Mesodermal cell (in vitro differentiated cells): ENCODE data around the gene XRCC3.
A peak's percentile ranks its signal among the peaks of the same experiment; 100 is the strongest.

Experiments
- H3K27ac ChIP-seq: 2 replicates; pipeline ENCODE4 v1.7.0; 2013; ENCODE audit warnings: mild to moderate bottlenecking, low read depth, low read length, moderate library complexity; ENCODE audit not compliant: severe bottlenecking
- H3K36me3 ChIP-seq: 2 replicates; pipeline ENCODE4 v1.7.1; 2013; ENCODE audit warnings: mild to moderate bottlenecking, low read length, moderate library complexity; ENCODE audit not compliant: control insufficient read depth, insufficient read depth
- H3K4me1 ChIP-seq: one replicate; pipeline ENCODE4 v1.7.1; 2013; ENCODE audit warnings: mild to moderate bottlenecking, low read length; ENCODE audit not compliant: insufficient read depth, control insufficient read depth, poor library complexity, severe bottlenecking
- H3K4me3 ChIP-seq: 2 replicates; pipeline ENCODE4 v1.7.0; 2013; ENCODE audit warnings: low read length, control low read depth, mild to moderate bottlenecking; ENCODE audit not compliant: insufficient read depth, poor library complexity, severe bottlenecking; ENCODE audit errors: extremely low read depth
- H3K9me3 ChIP-seq: 2 replicates; pipeline ENCODE4 v1.7.1; 2013; ENCODE audit warnings: mild to moderate bottlenecking, low read length, moderate library complexity; ENCODE audit not compliant: control insufficient read depth
- WGBS, 2 experiments: methylation state at CpG; one replicate each; pipeline ENCODE4 v1.1.5; 2013; ENCODE audit warnings: missing lambda C conversion rate in 2 of 2; ENCODE audit not compliant: insufficient coverage in 2 of 2; 5-methylcytosine and 5-hydroxymethylcytosine counted together

XRCC3 gene

DNA sequence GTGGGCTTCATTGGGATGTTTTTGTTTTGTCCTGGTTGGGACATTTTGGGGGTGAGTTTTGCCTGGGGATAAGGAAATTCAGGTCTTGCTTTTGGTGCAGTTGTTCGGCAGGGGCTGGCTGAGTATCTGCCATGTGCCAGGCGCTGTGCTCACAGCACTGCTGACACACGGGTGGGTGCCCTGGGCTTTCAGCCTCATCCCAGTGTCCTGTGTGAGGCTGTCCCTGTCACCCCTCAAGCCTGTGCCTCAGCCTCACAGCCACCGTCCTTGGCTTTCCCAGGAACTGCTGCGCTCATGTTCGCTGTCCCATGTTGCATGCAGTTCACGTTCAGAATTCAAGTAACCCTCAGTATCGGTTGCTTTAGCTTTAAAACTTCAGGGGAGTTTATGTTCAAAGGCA, 24.9 kb downstream of the XRCC3 start:
- WGBS, 2 experiments: 93 to 97% methylated on average over 8 of the region's 8 CpGs
- Histone ChIP-seq H3K4me1 (peaks cover 1% of the 10 kb centered on the region), H3K27ac (no peak overlapping the region), H3K36me3 (peaks cover 94% of the 10 kb centered on the region), H3K4me3 (no peak overlapping the region), H3K9me3 (no peaks in the 10 kb centered on the region)

DNA sequence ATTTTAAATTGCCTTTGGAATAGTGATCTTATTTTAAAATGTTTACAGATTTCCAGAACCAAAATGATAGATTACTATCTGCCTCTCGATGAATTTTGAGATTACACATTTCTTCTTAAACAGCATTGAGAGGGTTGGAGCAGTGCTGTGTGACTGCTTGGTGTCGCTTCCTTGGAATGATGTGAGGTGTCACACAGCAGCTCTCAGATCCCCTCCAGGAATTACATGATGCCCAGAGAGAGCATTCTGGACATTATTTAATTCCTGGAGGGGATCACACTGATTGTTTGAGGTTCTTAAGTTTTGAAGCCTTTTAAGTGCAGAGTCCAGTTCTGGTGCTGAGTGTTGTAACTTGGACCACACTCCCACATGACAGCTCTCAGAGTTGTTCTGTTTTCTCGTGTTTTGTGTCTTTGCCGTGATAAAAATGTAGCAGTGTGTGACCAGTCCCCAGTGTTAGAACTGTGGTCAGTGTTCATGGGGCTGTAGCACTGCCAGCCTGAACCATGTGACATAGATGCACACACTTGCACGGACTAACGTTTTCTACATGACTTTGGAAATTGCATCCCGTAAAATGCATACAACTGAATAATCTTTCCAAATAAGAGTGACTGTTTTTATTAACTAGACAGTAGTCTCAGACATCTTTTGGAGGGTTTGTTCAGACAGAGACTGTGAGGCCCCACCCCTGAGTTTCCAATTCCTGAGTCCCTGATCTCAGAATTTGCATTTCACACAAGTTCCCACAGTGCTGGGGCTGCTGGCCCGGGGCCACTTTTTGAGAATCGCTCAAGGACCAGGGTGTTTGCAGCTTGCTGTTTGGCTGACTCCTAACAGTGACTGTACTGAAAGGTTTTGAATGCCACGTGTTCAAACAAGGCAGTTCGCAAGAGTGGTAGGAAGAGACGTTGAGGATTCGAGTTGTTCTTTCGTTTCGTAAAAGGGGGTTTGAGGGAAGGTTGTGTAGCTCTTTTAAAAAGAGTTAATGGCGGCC, 26.0 kb downstream of the XRCC3 start:
- 93% methylated on average over 13 to 14 of the region's 16 CpGs for WGBS, 2 experiments
- Histone ChIP-seq H3K4me3 (no peak overlapping the region), H3K27ac (peak overlapping the region; percentile 10), H3K4me1 (no peaks in the 10 kb centered on the region), H3K36me3 (peaks cover 94% of the 10 kb centered on the region), H3K9me3 (no peaks in the 10 kb centered on the region)

DNA sequence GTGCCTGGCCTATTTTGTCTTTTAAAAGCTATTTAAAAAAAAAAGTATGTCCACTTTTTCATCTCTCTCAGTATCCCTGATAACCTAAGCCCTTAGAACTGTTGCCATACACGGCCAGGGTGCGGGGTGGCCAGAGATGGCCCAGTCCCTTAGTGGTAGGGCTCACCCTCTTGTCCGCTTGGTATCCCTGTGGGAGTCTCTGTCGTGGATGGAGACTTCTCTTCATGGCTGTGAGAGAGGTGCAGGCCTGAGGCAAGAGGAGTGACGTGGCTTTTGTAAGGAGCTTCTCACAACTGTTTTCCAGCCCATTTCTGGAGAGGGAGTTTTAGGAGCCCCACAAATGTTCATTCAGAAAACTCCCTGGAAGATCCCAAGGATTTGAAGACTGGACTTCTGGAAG, 26.8 kb downstream of the XRCC3 start:
- H3K36me3 ChIP-seq: peaks cover 92% of the 10 kb centered on the region
- 95 to 100% methylated on average over 3 to 4 of the region's 5 CpGs for WGBS, 2 experiments
- H3K27ac ChIP-seq: no peak overlapping the region
- H3K4me1 ChIP-seq: no peaks in the 10 kb centered on the region
- no peaks in the 10 kb centered on the region for H3K9me3 ChIP-seq
- no peak overlapping the region for H3K4me3 ChIP-seq

DNA sequence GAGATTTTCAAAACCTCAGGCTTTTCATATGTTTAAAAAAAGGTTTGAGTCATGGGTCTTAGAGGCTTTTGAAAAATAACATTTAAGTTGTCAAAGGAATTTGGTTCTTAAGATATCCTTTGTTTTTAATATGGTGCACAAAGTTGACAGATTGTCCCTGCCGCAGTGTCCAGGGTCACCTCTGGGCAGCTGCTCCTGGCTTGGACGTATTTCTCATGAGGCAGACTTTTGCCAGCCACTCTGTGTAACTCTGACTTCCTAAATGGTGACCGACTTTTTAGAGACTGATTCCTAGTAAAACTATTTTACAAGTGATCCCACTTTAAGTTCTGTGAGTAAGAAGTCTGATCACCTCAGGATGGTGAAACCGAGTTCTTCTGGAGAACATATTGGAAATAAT, 27.5 kb downstream of the XRCC3 start:
- no peak overlapping the region for H3K27ac ChIP-seq
- H3K4me3 ChIP-seq: no peak overlapping the region
- H3K9me3 ChIP-seq: no peaks in the 10 kb centered on the region
- no peaks in the 10 kb centered on the region for H3K4me1 ChIP-seq
- H3K36me3 ChIP-seq: peaks cover 92% of the 10 kb centered on the region
- WGBS, 2 experiments: 89 to 97% methylated on average over 3 of the region's 4 CpGs

DNA sequence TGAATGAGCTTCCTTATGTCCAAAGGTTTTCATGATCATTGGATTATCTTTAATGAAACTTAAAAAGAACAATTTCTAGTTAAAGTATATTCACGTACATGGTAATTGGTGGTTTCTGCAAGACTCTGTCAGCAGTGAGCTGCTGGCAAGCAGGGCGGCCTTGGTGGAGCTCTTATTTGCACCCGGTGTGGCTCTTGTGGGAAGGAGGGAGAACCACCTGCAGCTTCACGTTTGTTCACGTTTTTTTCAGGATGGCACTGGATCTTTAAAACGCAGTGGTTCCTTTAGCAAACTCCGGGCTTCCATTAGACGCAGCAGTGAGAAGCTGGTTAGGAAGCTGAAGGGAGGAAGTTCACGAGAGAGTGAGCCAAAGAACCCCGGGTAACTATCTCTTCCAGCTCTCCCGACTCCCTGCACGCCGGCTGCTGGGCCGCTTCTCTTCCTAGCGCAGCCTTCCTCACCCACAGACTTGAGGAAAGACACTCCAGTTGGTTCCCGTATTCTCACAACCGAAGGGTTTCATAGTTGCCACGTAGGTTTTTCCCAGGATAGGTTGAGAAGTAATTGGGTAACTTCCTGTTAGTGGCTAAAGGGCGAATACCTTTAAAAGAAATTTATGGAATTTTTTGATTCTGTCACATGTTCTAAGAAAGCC, 28.3 kb downstream of the XRCC3 start:
- Histone ChIP-seq H3K27ac (no peak overlapping the region), H3K9me3 (no peaks in the 10 kb centered on the region), H3K4me3 (no peak overlapping the region), H3K4me1 (no peaks in the 10 kb centered on the region), H3K36me3 (peaks cover 91% of the 10 kb centered on the region)
- whole genome bisulfite sequencing, 2 experiments: 92 to 99% methylated on average over 16 to 18 of the region's 19 CpGs

DNA sequence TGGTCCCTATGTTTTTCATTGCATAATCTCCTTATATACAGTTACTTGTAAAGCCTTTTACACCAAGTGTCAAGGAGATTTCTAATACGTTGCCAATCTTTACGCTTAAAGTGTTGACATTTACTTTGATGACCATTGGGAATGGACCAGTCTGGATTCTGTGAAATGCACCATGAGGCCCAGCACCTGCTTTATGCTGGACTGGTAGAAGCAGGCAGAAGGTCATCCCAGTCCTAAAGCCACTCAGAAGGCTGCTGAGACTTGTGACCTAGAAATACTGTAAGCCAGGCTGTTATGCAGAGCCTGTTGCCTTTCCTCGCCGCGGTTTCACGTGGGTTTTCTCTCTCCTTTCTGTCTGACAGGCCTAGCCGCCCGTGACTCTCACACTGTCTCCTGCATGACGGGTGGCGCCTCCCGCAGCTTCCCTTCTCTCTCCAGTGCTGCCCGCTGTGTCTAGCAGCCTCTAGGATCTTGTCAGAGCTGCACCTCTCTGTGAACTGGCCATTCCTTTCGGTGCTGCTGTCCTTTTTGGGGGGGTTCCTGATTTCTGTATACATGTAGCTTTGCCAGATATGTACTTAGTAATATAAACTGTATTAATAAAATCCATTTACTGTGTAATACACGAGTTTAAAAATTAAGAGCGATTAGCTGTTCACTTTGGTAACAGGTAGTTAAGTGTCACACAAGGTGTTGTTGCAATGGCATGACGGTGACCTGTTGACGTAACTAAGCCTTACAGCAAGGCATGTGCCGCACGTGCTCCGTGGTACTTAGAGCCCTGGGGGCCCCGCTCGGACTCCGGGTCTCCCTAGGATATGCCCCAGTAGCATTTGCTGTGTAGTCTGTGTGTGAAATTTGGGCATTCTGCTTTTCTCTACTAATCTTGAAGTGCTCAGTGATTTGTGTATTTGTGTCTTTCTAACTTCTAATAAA, 29.7 kb downstream of the XRCC3 start:
- H3K4me1 ChIP-seq: no peaks in the 10 kb centered on the region
- 94 to 97% methylated on average over 16 to 22 of the region's 23 CpGs for WGBS, 2 experiments
- H3K4me3 ChIP-seq: no peak overlapping the region
- H3K27ac ChIP-seq: no peak overlapping the region
- H3K9me3 ChIP-seq: no peaks in the 10 kb centered on the region
- peaks cover 90% of the 10 kb centered on the region for H3K36me3 ChIP-seq

DNA sequence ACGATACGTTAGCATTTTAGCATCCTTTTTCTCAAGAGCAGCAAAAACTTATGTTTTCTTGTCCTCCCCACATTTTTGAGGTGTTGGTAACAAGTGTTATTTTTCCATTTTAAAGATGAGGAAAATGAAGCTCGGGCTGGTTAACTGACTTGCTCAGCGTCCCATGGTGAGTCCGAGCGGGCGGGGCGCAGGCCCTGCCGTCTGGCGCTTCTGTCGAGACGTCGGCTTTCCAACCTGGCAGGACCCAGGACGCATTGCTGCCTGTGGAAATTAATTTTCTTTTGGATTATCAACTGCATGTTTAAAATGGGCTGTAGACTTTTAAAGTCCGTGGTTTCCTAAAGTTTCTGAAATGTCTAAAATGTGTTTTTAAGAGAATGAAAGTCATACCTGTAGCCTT, 30.4 kb downstream of the XRCC3 start:
- 96 to 98% methylated on average over 11 to 12 of the region's 15 CpGs for WGBS, 2 experiments
- peaks cover 90% of the 10 kb centered on the region for H3K36me3 ChIP-seq

DNA sequence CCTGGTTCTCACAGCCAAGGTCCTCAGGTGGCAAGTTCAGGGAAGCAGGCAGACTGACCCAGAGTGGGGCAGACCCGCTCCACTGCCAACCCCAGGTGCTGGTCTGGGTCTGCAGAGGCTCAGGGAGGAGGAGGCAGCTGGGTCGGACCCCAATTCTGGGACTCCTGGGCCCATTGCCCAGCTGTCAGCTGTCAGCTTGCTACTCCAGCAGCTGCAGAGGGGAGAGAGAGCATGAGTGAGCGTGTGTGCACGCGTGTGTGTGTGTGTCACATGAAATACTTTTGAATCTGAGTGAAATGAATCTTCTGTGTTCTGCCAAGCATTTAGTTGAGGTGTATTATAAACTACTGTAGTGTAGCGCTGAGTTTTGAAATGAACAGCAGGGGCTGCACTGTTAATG, 30.8 kb downstream of the XRCC3 start:
- Histone ChIP-seq H3K27ac (no peak overlapping the region), H3K36me3 (peaks cover 91% of the 10 kb centered on the region), H3K4me3 (no peak overlapping the region), H3K4me1 (no peaks in the 10 kb centered on the region), H3K9me3 (no peaks in the 10 kb centered on the region)
- 98 to 100% methylated on average over 3 to 5 of the region's 6 CpGs for WGBS, 2 experiments

More for the DNA sequence above, 30.4 kb downstream of the XRCC3 start:
- no peak overlapping the region for H3K4me3 ChIP-seq
- no peaks in the 10 kb centered on the region for H3K9me3 ChIP-seq
- H3K4me1 ChIP-seq: no peaks in the 10 kb centered on the region
- H3K27ac ChIP-seq: no peak overlapping the region

DNA sequence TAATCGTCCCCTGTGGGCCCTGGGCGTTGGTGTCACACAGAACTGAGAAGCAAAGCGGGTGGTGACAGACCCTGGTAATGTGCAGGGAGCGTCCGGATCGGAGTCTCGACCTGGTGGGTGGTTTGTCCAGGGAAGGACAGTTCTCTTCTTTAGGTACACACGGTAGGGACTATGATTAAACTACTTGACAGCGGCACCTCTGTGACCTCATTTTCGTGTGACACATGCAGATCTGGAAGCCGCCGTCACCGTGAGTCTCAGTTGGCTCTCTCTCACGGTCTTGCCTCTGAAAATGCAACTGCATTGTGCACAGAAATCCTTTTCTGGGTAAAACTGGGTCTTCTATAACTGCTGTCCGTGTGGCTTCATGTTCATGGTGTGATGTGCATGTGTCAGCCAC, 32.1 kb downstream of the XRCC3 start:
- 86 to 93% methylated on average over 15 of the region's 15 CpGs for WGBS, 2 experiments
- no peak overlapping the region for H3K27ac ChIP-seq
- peaks cover 92% of the 10 kb centered on the region for H3K36me3 ChIP-seq
- no peaks in the 10 kb centered on the region for H3K4me1 ChIP-seq
- no peak overlapping the region for H3K4me3 ChIP-seq
- H3K9me3 ChIP-seq: no peaks in the 10 kb centered on the region

DNA sequence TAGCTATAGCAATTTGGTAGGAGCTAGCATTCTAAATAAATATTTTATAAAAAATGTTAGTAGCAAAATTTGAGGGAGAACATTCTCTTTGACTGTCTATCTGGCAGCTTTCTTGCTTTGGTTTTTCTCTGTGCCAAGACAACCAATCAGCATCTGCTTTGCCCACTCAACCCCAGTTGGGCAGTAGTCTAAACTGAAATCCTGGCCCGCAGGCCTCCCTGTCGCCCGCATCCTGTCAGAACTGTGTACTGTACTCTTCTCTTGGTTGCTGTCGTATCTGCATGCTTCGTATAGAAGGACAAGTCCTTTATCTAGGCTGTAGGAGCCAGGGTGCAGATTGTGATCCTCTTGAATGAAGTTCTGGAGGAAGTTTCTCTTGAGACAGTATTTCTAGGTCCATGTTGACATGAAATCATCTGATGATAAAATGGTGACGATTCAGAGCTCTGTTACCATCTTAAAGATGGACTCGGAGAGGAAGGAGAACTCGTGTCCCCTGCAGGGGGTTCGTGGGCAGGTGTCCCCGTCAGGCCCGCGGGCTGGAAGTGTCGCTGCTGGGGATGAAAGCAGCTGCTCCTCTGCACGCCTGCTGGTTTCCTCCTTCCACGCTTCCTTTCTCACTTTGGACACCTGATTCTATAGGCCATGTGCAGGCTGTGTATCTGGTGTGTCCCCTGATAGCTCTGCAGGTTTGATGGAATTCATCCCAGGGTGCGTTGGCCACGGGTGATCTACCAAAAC, 34.6 kb downstream of the XRCC3 start:
- 97 to 98% methylated on average over 13 to 17 of the region's 17 CpGs for WGBS, 2 experiments
- Histone ChIP-seq H3K4me3 (no peak overlapping the region), H3K4me1 (no peaks in the 10 kb centered on the region), H3K36me3 (peaks cover 93% of the 10 kb centered on the region), H3K9me3 (no peaks in the 10 kb centered on the region), H3K27ac (no peak overlapping the region)
